ENCODE data around the gene LDLRAD4. TPM values are rescaled to one million over a fixed set of nuclear protein-coding genes. Genes with fewer than 3 reads are reported as not detected.

Gene LDLRAD4
- total and polyA plus RNA-seq, 9 of the 15 experiments (the other 6 are each of a cell fraction or from before 2014, with no cell fraction given) = 0.01 TPM; not detected in 8

- TF ChIP-seq CHD2 (IDR thresholded peaks at IDR 0.05; ENCODE audit: low read depth, low read length) = no peak
- no peak for TF ChIP-seq RBM15 (IDR thresholded peaks at IDR 0.05; ENCODE audit: insufficient read depth, low read length)
These were observed 268.1 kb downstream of the LDLRAD4 start (continued) for GRCh38 chr18:13486686-13487085.

GRCh38 chr18:13487237-13487636 lies 268.7 kb downstream of the LDLRAD4 start:
- ChIA-PET CTCF (ENCODE audit: low intra/inter-chr PET ratio) (no interaction called here), POLR2A (no interaction called here)
- H3K4me3 ChIP-seq = no peak overlapping the region
- no TSS peak for BruUV-seq (replicated peaks)
- no peak overlapping the region for H3K9ac ChIP-seq (ENCODE audit: insufficient read depth in 1 of 2, low read depth in 2 of 2, low read length in 2 of 2)
- no peaks in the 10 kb centered on the region for H3K9me1 ChIP-seq (ENCODE audit: control insufficient read depth, insufficient read depth, low read length)
- intact Hi-C loops (cut with micrococcal nuclease) = no loop called here
- ATAC-seq (no peak), FAIRE-seq (no peak), DNase-seq (ENCODE audit: extremely low read depth in 1 of 4, low spot score in 3 of 4) (no peak)
- H3K36me3 ChIP-seq (ENCODE audit: control insufficient read depth, insufficient read depth, low read length) = no peaks in the 10 kb centered on the region
- no peaks in the 10 kb centered on the region for H3K4me1 ChIP-seq (replicated peaks in 1 of 2; ENCODE audit: control insufficient read depth in 2 of 2, insufficient read depth in 2 of 2, low read length in 2 of 2)
- H3K4me2 ChIP-seq (ENCODE audit: insufficient read depth, low read length) = no peak overlapping the region
- no peaks in the 10 kb centered on the region for H3K9me3 ChIP-seq (replicated peaks; ENCODE audit: control insufficient read depth, insufficient read depth, low read depth, low read length)
- no peaks in the 10 kb centered on the region for H3K79me2 ChIP-seq (ENCODE audit: control insufficient read depth, insufficient read depth, low read length)
- no peaks in the 10 kb centered on the region for H4K20me1 ChIP-seq (replicated peaks; ENCODE audit: control insufficient read depth, insufficient read depth, low read length)
- in situ Hi-C loops (cut with MboI) = no loop called here
- H3K27ac ChIP-seq (ENCODE audit: extremely low read depth, low read depth, low read length) = no peak overlapping the region
- 0% methylated on average over 7 of the region's 7 CpGs for WGBS (ENCODE audit: insufficient coverage, low coverage, missing lambda C conversion rate)
- H2AFZ ChIP-seq (ENCODE audit: low read depth, low read length) = no peak overlapping the region
- H3K27me3 ChIP-seq (ENCODE audit: control insufficient read depth in 2 of 2, insufficient read depth in 2 of 2, low read length in 2 of 2) = peaks cover 12 to 34% of the 10 kb centered on the region in 2 experiments; a peak in 4 of 5 replicates
- TF ChIP-seq ZBTB11 (CRISPR knock-in tag; IDR thresholded peaks at IDR 0.05) = no peak
- TF ChIP-seq ELF4 (CRISPR knock-in tag; IDR thresholded peaks at IDR 0.05) = no peak
- TF ChIP-seq WHSC1 (IDR thresholded peaks at IDR 0.05; ENCODE audit: low read length) = no peak
- TF ChIP-seq THRB (CRISPR knock-in tag; conservative IDR thresholded peaks at IDR 0.05) = no peak
- TF ChIP-seq RCOR1 (IDR thresholded peaks at IDR 0.05; ENCODE audit: borderline replicate concordance in 1 of 2, low read depth in 2 of 2, low read length in 2 of 2) = no peak
- TF ChIP-seq ZKSCAN3 (CRISPR knock-in tag; IDR thresholded peaks at IDR 0.05) = no peak
- no peak for TF ChIP-seq ATF3 (IDR thresholded peaks at IDR 0.05)
- no peak for TF ChIP-seq ATF3 (CRISPR knock-in tag; conservative IDR thresholded peaks at IDR 0.05)
- no peak for TF ChIP-seq ZNF639 (CRISPR knock-in tag; conservative IDR thresholded peaks at IDR 0.05 in 1 of 2, IDR thresholded peaks at IDR 0.05 in 1 of 2)
- TF ChIP-seq LEF1 (IDR thresholded peaks at IDR 0.05) = no peak
- TF ChIP-seq TCFL5 (CRISPR knock-in tag; conservative IDR thresholded peaks at IDR 0.05) = no peak

Data from K562 (cell line).